ENCODE results near the gene DSN1.

DSN1 gene

DNA sequence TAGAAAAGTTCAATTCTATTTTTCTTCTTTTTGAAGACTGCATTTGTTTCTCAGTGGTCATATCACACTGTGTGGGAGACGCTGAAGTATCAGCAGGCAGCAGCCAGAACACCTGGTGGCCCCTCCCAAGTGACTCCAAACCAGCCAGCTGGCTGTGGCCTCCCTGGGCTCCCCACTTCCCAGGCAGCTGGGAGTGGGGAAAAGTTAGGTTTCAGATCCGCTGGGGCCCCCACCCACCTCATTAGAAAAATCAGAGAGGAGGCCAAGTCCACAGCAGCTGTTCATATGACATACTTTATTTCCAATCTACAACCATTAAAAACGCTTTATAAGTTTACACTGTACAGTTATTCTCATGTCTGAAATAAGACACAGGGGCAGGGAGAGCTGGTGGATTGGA lies 3.6 kb upstream of the DSN1 start:
- DNase-seq, result no peak
- no peaks in the 10 kb centered on the region for H3K9me3 ChIP-seq (ENCODE audit: severe bottlenecking)
- no peak for TF ChIP-seq CTCF (IDR thresholded peaks at IDR 0.05; ENCODE audit: low read depth, low read length)
- no peaks in the 10 kb centered on the region for H3K36me3 ChIP-seq
- H3K27ac ChIP-seq, result no peak overlapping the region
- no peak overlapping the region for H3K4me3 ChIP-seq (ENCODE audit: low read depth, low read length)
- no peaks in the 10 kb centered on the region for H3K27me3 ChIP-seq (ENCODE audit: insufficient read depth, low read depth, severe bottlenecking)

GRCh38 chr20:36775826-36776225 lies 2.3 kb upstream of the DSN1 start:
- Histone ChIP-seq H3K4me3 (ENCODE audit: low read depth, low read length) (no peak overlapping the region), H3K27me3 (ENCODE audit: insufficient read depth, low read depth, severe bottlenecking) (no peaks in the 10 kb centered on the region), H3K36me3 (peaks cover 6% of the 10 kb centered on the region), H3K9me3 (ENCODE audit: severe bottlenecking) (no peaks in the 10 kb centered on the region), H3K27ac (no peak overlapping the region)
- TF ChIP-seq CTCF (IDR thresholded peaks at IDR 0.05; ENCODE audit: low read depth, low read length), result no peak
- DNase-seq, result no peak

- H3K27ac ChIP-seq, result peak overlapping the region; percentile 93
- H3K4me3 ChIP-seq (ENCODE audit: low read depth, low read length), result no peak overlapping the region
- no peaks in the 10 kb centered on the region for H3K27me3 ChIP-seq (ENCODE audit: insufficient read depth, low read depth, severe bottlenecking)
- H3K36me3 ChIP-seq, result peaks cover 13% of the 10 kb centered on the region
- no peak for TF ChIP-seq CTCF (IDR thresholded peaks at IDR 0.05; ENCODE audit: low read depth, low read length)
- DNase-seq, result no peak
- H3K9me3 ChIP-seq (ENCODE audit: severe bottlenecking), result no peaks in the 10 kb centered on the region
Observed at GRCh38 chr20:36775196-36775595, 1.6 kb upstream of the DSN1 start.

GRCh38 chr20:36773107-36773596 lies 411 bp downstream of the DSN1 start:
- no peaks in the 10 kb centered on the region for H3K27me3 ChIP-seq (ENCODE audit: insufficient read depth, low read depth, severe bottlenecking)
- H3K4me3 ChIP-seq (ENCODE audit: low read depth, low read length), result peak overlapping the region; percentile 63
- H3K36me3 ChIP-seq, result peaks cover 14% of the 10 kb centered on the region
- no peaks in the 10 kb centered on the region for H3K9me3 ChIP-seq (ENCODE audit: severe bottlenecking)
- H3K27ac ChIP-seq, result peak overlapping the region; percentile 93
- no peak for TF ChIP-seq CTCF (IDR thresholded peaks at IDR 0.05; ENCODE audit: low read depth, low read length)
- DNase-seq, result peak; percentile 21

DNA sequence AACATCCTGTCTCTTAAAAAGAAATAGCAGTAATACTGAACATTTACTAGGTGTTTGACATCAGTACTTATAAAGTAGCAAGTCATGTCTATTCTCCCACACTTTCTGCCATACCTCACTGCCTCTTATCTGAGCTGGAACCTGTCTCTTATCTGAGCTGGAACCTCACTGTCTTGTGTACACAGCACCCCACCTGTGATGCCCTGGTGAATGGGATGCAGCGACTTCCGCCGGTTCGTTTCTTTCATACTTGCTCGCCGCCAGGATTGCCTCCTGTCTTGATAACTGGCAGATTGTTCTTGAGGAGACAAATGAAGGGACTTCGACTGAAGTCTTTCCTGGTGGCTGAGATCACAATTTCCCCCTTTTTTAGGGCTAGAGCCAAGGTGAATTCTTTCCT lies 2.9 kb downstream of the DSN1 start:
- Histone ChIP-seq H3K9me3 (ENCODE audit: severe bottlenecking) (no peaks in the 10 kb centered on the region), H3K27me3 (ENCODE audit: insufficient read depth, low read depth, severe bottlenecking) (no peaks in the 10 kb centered on the region), H3K4me3 (ENCODE audit: low read depth, low read length) (no peak overlapping the region), H3K36me3 (peaks cover 18% of the 10 kb centered on the region), H3K27ac (no peak overlapping the region)
- no peak for TF ChIP-seq CTCF (IDR thresholded peaks at IDR 0.05; ENCODE audit: low read depth, low read length)
- DNase-seq, result no peak

GRCh38 chr20:36768768-36769430 lies 4.7 kb downstream of the DSN1 start:
- H3K9me3 ChIP-seq (ENCODE audit: severe bottlenecking), result no peaks in the 10 kb centered on the region
- H3K36me3 ChIP-seq, result peaks cover 27% of the 10 kb centered on the region
- DNase-seq, result no peak
- TF ChIP-seq CTCF (IDR thresholded peaks at IDR 0.05; ENCODE audit: low read depth, low read length), result no peak
- no peaks in the 10 kb centered on the region for H3K27me3 ChIP-seq (ENCODE audit: insufficient read depth, low read depth, severe bottlenecking)
- no peak overlapping the region for H3K4me3 ChIP-seq (ENCODE audit: low read depth, low read length)
- no peak overlapping the region for H3K27ac ChIP-seq
